Measurements from ENCODE around the gene VAT1L. TPM values are rescaled to one million over a fixed set of nuclear protein-coding genes. Genes with fewer than 3 reads are reported as not detected.

Gene VAT1L
- total RNA-seq, 4 donors from 2014 or later: 0.53 to 2.5 (median 0.92) TPM

DNA sequence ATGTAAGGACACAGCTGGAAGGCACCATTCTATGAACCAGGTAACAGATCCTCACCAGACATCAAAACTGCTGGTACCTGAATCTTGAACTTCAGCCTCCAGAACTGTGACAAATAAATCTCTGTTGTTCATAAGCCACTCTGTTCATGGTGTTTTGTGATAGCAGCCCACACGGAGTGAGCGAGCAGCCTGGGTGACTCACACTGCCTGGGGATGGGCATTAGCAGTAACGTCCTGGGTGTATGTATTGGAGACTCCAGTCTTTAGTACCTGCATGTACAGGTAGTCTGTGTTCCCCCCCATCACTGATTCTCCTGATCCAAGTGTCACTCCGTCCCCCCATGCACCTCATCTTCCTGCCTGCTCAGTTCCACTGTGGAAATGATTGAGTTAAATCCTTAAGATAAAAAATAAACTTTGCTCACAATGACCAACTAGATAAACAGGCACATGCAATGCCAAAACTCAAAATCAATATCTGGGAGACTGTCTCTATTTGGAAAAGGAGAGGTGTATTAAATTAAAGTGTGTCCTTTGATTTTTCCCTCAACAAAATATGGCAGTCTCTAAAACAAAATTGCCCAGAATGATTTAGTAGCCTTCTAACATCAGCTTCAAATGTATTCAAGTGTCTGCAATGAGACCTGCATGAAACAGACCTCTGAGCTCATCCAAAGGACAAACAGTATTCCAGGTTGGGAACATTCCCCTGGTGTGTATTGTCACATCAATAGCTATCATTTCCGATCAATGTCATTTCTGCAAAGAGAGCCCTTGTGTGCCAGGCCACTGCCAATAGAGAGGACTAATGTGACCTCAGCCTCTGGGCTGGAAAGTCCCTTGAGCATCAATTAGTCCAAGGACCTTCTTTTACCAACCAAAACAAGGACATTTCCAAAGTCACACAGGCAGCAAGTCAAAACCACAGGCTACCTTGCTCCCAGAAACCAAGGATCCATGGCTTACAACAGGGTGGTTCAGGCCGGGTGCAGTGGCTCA is 12.2 kb upstream of the VAT1L start:
- no peak overlapping the region for H3K27ac ChIP-seq
- no peak overlapping the region for H3K4me3 ChIP-seq
- H3K27me3 ChIP-seq: no peaks in the 10 kb centered on the region
- no peak for DNase-seq
- TF ChIP-seq POLR2A (IDR thresholded peaks at IDR 0.05): no peak
- TF ChIP-seq, protein P1, sequence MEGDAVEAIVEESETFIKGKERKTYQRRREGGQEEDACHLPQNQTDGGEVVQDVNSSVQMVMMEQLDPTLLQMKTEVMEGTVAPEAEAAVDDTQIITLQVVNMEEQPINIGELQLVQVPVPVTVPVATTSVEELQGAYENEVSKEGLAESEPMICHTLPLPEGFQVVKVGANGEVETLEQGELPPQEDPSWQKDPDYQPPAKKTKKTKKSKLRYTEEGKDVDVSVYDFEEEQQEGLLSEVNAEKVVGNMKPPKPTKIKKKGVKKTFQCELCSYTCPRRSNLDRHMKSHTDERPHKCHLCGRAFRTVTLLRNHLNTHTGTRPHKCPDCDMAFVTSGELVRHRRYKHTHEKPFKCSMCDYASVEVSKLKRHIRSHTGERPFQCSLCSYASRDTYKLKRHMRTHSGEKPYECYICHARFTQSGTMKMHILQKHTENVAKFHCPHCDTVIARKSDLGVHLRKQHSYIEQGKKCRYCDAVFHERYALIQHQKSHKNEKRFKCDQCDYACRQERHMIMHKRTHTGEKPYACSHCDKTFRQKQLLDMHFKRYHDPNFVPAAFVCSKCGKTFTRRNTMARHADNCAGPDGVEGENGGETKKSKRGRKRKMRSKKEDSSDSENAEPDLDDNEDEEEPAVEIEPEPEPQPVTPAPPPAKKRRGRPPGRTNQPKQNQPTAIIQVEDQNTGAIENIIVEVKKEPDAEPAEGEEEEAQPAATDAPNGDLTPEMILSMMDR (IDR thresholded peaks at IDR 0.05): no peak
- H3K4me1 ChIP-seq: no peaks in the 10 kb centered on the region
- no peaks in the 10 kb centered on the region for H3K36me3 ChIP-seq
- H3K9me3 ChIP-seq: no peaks in the 10 kb centered on the region

DNA sequence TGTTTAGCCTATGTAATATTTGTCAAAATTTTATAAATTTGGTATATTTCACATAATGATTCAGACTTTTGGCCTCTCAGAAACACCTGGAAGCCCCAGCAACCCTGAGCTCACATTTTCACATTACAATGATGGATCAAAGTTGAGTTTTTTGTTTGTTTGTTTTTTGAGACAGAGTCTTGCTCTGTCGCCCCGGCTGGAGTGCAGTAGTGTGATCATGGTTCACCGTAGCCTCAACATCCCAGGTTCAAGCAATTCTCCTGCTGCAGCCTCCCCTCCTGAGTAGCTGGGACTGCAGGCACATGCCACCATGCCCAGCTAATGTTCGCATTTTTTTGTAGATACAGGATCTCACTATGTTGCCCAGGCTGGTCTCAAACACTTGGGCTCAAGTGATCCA is 10.6 kb upstream of the VAT1L start:
- no peaks in the 10 kb centered on the region for H3K27me3 ChIP-seq
- TF ChIP-seq POLR2A (IDR thresholded peaks at IDR 0.05): no peak
- TF ChIP-seq, protein P1 (IDR thresholded peaks at IDR 0.05): no peak
- no peaks in the 10 kb centered on the region for H3K4me1 ChIP-seq
- no peak for DNase-seq
- H3K36me3 ChIP-seq: no peaks in the 10 kb centered on the region
- no peak overlapping the region for H3K4me3 ChIP-seq
- H3K27ac ChIP-seq: no peak overlapping the region
- no peaks in the 10 kb centered on the region for H3K9me3 ChIP-seq

DNA sequence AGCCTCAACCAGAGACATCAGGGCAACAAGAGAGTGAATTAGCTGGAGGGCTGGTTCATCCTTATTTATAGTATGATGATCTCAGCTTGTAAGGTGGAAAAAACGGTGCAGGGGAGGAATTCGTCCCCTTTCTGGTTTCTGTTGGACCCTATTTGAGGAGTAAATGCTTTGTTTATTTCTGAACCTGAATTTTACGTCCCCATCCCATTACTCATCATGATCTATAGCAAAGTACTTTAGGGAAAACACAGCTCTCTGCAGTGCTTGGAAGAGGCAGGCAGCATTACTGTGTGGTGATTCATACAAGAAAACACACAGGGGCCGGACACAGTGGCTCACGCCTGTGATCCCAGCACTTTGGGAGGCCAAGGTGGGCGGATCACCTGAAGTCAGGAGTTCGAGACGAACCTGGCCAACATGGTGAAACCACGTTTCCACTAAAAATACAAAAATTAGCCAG is 8.0 kb upstream of the VAT1L start:
- no peak for DNase-seq
- Histone ChIP-seq H3K27ac (no peak overlapping the region), H3K4me1 (no peaks in the 10 kb centered on the region), H3K9me3 (no peaks in the 10 kb centered on the region), H3K27me3 (no peaks in the 10 kb centered on the region), H3K4me3 (no peak overlapping the region), H3K36me3 (no peaks in the 10 kb centered on the region)
- TF ChIP-seq, protein P1 (IDR thresholded peaks at IDR 0.05): no peak

DNA sequence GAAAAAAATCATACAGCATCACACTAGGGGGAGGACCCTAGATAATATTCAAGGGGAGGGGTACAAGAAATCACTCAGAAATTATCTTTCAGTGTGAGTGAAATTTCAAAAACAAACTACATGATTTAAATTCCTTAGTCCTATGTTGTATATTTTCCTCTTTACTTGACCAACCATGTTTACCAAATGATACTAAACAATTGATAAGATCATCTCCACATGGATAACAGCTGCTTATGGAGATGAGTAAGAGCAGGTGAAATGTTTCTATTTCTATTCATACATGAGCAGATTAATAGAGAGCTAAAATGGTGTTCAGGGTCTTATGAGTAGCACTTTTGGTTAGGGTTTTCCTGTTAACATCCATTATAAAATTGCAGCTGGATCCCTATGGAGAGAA is 7.3 kb upstream of the VAT1L start:
- Histone ChIP-seq H3K9me3 (no peaks in the 10 kb centered on the region), H3K27me3 (no peaks in the 10 kb centered on the region), H3K4me3 (no peak overlapping the region), H3K27ac (no peak overlapping the region), H3K36me3 (no peaks in the 10 kb centered on the region), H3K4me1 (no peaks in the 10 kb centered on the region)
- no peak for DNase-seq
- no peak for TF ChIP-seq POLR2A (IDR thresholded peaks at IDR 0.05)
- TF ChIP-seq, protein P1 (IDR thresholded peaks at IDR 0.05): no peak

DNA sequence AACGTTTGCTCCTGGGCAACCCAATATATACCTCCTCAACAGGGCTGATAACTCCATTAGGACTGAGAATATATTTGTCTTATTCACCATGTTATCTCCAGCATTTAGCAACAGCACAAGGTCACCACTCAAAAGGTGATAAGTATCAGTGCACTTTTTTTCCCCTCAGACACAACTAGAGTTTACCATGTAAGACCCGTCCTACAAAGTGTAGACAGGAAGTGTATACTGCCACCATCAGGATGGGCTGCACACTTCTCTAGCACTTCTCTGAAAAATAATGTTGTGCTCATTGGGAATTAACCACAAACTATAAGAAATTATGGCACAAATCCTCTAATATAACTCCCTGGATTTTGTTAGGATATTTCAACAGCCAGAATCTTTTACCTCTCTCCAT is 5.7 kb upstream of the VAT1L start:
- Histone ChIP-seq H3K9me3 (no peaks in the 10 kb centered on the region), H3K27me3 (no peaks in the 10 kb centered on the region), H3K36me3 (no peaks in the 10 kb centered on the region), H3K4me1 (no peaks in the 10 kb centered on the region), H3K27ac (no peak overlapping the region), H3K4me3 (no peak overlapping the region)
- DNase-seq: no peak
- no peak for TF ChIP-seq POLR2A (IDR thresholded peaks at IDR 0.05)
- TF ChIP-seq, protein P1 (IDR thresholded peaks at IDR 0.05): no peak

Measured in Peyer's patch (tissue), 4 donors.